ENCODE data around the gene AFAP1L1. TPM values are rescaled to one million over a fixed set of nuclear protein-coding genes. Genes with fewer than 3 reads are reported as not detected.

The AFAP1L1 gene
- total RNA-seq, 1 donor from 2014 or later: 0.36 TPM

DNA sequence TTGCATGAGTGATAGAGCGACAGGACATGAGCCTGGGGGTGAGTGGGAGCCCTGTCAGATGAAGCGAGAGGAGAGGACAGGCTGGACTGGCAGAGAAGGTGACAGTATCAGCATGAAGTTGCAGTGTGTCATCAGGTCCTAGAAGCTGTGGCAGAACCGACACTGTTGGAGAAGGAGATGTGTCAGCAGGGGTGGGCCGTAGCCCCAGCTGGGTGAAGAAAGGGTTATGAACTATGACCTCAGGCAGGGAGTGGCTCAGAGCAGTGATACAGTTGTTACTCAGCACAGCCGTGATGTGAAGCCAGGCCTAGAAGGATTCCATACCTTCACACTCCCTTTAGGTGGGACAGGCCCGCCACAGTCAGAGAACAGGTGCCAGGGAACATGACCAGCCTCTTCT, 93.8 kb downstream of the AFAP1L1 start:
- Histone ChIP-seq H3K4me2 (no peak overlapping the region), H3K27me3 (no peaks in the 10 kb centered on the region), H3K4me1 (peaks cover 3% of the 10 kb centered on the region), H2AFZ (replicated peaks) (no peak overlapping the region), H3K79me2 (ENCODE audit: low read depth) (no peaks in the 10 kb centered on the region), H4K20me1 (ENCODE audit: low read depth) (no peaks in the 10 kb centered on the region), H3K4me3 (no peak overlapping the region), H3K36me3 (no peaks in the 10 kb centered on the region), H3K9me3 (ENCODE audit: low read depth) (no peaks in the 10 kb centered on the region), H3K9ac (no peak overlapping the region), H3F3A (ENCODE audit: low read depth) (no peaks in the 10 kb centered on the region), H3K27ac (no peak overlapping the region)
- peaks cover 20% of the 10 kb centered on the region for H3K4me1 Mint-ChIP-seq
- H3K27me3 Mint-ChIP-seq (ENCODE audit: insufficient read depth, low read depth): no peaks in the 10 kb centered on the region
- no peak for DNase-seq (ENCODE audit: low spot score)
- no peak overlapping the region for H3K4me3 Mint-ChIP-seq
- no peaks in the 10 kb centered on the region for H3K36me3 Mint-ChIP-seq
- H3K9me3 Mint-ChIP-seq: no peaks in the 10 kb centered on the region
- peak overlapping the region; percentile 0 for H3K27ac Mint-ChIP-seq
- TF ChIP-seq EZH2phosphoT487 (IDR thresholded peaks at IDR 0.05): no peak
- TF ChIP-seq, protein P1, sequence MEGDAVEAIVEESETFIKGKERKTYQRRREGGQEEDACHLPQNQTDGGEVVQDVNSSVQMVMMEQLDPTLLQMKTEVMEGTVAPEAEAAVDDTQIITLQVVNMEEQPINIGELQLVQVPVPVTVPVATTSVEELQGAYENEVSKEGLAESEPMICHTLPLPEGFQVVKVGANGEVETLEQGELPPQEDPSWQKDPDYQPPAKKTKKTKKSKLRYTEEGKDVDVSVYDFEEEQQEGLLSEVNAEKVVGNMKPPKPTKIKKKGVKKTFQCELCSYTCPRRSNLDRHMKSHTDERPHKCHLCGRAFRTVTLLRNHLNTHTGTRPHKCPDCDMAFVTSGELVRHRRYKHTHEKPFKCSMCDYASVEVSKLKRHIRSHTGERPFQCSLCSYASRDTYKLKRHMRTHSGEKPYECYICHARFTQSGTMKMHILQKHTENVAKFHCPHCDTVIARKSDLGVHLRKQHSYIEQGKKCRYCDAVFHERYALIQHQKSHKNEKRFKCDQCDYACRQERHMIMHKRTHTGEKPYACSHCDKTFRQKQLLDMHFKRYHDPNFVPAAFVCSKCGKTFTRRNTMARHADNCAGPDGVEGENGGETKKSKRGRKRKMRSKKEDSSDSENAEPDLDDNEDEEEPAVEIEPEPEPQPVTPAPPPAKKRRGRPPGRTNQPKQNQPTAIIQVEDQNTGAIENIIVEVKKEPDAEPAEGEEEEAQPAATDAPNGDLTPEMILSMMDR (IDR thresholded peaks at IDR 0.05): no peak
- TF ChIP-seq EZH2 (IDR thresholded peaks at IDR 0.05): no peak

DNA sequence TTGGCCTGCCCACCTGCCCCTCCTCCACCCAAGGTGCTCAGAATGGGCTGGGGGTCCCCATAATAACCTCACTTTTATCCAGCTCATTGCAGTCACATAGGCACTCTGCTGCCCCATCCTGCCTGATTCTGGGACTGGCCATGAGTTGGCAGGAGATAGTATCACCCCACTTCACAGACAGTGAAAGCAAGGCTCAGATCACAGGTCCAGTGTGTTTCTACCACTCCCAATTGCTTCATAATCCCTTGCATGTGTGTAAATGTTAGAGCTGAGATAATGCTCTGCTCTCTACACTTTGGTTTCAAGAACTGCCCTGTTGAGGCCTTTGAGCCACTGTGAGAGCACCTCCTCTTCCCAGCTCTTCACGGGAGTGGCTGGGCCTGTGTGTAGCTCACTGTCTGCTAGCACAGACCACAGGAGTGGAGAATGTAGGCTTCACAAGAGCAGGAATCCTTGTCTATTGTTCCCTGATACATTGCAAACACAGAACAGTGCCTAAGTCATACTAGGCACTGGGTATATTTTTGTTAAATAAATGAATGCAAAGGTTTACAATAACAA, 94.6 kb downstream of the AFAP1L1 start:
- Mint-ChIP-seq H3K36me3 (no peaks in the 10 kb centered on the region), H3K4me3 (no peak overlapping the region), H3K27ac (peak overlapping the region; percentile 33), H3K27me3 (ENCODE audit: insufficient read depth, low read depth) (no peaks in the 10 kb centered on the region), H3K9me3 (no peaks in the 10 kb centered on the region), H3K4me1 (peaks cover 20% of the 10 kb centered on the region)
- Histone ChIP-seq H3K4me1 (peaks cover 3% of the 10 kb centered on the region), H2AFZ (replicated peaks) (no peak overlapping the region), H3K36me3 (no peaks in the 10 kb centered on the region), H3K9me3 (ENCODE audit: low read depth) (no peaks in the 10 kb centered on the region), H3K4me2 (no peak overlapping the region), H3K9ac (no peak overlapping the region), H3K27me3 (no peaks in the 10 kb centered on the region), H3K4me3 (no peak overlapping the region), H3K27ac (no peak overlapping the region), H3K79me2 (ENCODE audit: low read depth) (no peaks in the 10 kb centered on the region), H3F3A (ENCODE audit: low read depth) (no peaks in the 10 kb centered on the region), H4K20me1 (ENCODE audit: low read depth) (no peaks in the 10 kb centered on the region)
- TF ChIP-seq EZH2phosphoT487 (IDR thresholded peaks at IDR 0.05) (no peak), EZH2 (IDR thresholded peaks at IDR 0.05) (no peak)
- TF ChIP-seq, protein P1 (IDR thresholded peaks at IDR 0.05): no peak
- DNase-seq (ENCODE audit: low spot score): no peak

DNA sequence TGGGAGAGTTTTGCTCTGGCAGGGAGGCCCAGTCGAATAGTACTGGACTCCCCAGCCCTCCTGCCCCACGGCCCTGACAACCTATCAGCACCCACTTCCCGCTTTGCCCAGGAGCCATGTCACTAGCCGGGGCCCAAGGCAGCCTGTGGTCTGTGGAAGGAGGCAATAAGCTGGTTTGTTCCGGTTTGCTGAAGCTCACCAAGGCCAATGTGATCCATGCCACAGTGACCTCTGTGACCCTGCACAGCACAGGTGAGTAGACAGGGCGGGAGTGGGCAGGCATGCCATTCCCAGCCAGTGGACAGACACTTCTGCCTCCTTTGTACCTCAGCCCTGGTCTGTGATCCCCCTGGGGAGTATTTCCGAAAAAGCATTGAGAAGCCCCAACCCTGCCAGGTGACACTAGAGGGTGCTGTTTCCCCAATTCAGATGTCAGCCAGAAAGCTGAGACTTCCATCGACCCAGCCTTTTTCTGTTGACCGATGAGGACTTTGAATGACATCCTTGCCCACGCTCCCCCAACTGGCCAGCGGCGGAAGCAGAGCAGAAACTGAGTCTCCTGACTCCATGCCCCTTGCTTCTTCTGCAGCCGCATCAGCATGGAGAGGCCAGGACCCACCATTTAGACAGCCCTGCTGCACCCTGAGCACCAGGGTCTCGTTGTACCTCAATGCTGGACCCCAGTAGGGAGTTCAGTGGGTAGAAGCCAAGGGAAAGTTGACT, 95.8 kb downstream of the AFAP1L1 start:
- Histone ChIP-seq H3K9me3 (ENCODE audit: low read depth) (no peaks in the 10 kb centered on the region), H3K79me2 (ENCODE audit: low read depth) (no peaks in the 10 kb centered on the region), H3K4me3 (no peak overlapping the region), H3K36me3 (no peaks in the 10 kb centered on the region), H3K9ac (no peak overlapping the region), H4K20me1 (ENCODE audit: low read depth) (no peaks in the 10 kb centered on the region), H3K4me2 (no peak overlapping the region), H3K27ac (no peak overlapping the region), H2AFZ (replicated peaks) (no peak overlapping the region), H3F3A (ENCODE audit: low read depth) (no peaks in the 10 kb centered on the region), H3K27me3 (no peaks in the 10 kb centered on the region), H3K4me1 (peaks cover 3% of the 10 kb centered on the region)
- Mint-ChIP-seq H3K36me3 (no peaks in the 10 kb centered on the region), H3K27ac (peak overlapping the region; percentile 17), H3K27me3 (ENCODE audit: insufficient read depth, low read depth) (no peaks in the 10 kb centered on the region), H3K9me3 (no peaks in the 10 kb centered on the region), H3K4me3 (no peak overlapping the region), H3K4me1 (peaks cover 20% of the 10 kb centered on the region)
- no peak for TF ChIP-seq EZH2 (IDR thresholded peaks at IDR 0.05)
- TF ChIP-seq, protein P1 (IDR thresholded peaks at IDR 0.05): peak; percentile 84
- TF ChIP-seq EZH2phosphoT487 (IDR thresholded peaks at IDR 0.05): no peak
- peak; percentile 91 for DNase-seq (ENCODE audit: low spot score)

Measured in neural progenitor cell (in vitro differentiated cells).